GM18498 (cell line): ENCODE data around the gene PCNX4.

ENCODE experiments used
- ATAC-seq: cut with Tn5 transposase; IDR thresholded peaks from one replicate; pipeline ENCODE4 v1.9.1; 2021; ENCODE audit warnings: mild to moderate bottlenecking, moderate library complexity; ENCODE audit not compliant: unreplicated experiment

The PCNX4 gene

GRCh38 chr14:60101786-60102185 lies 10.1 kb downstream of the PCNX4 start:
- no peak for ATAC-seq

GRCh38 chr14:60102389-60102788 lies 10.7 kb downstream of the PCNX4 start:
- no peak for ATAC-seq

- no peak for ATAC-seq
Measured at GRCh38 chr14:60106339-60106738, 14.6 kb downstream of the PCNX4 start.

- no peak for ATAC-seq
Measured at GRCh38 chr14:60107477-60107876, 15.8 kb downstream of the PCNX4 start.

GRCh38 chr14:60111732-60112131 lies 20.0 kb downstream of the PCNX4 start:
- ATAC-seq, result no peak

GRCh38 chr14:60114881-60115280 lies 23.2 kb downstream of the PCNX4 start:
- ATAC-seq, result no peak

- ATAC-seq, result no peak
Measured at GRCh38 chr14:60116181-60116580, 24.5 kb downstream of the PCNX4 start.

GRCh38 chr14:60125918-60126317 lies 34.2 kb downstream of the PCNX4 start:
- ATAC-seq, result no peak

- no peak for ATAC-seq
Measured at GRCh38 chr14:60133487-60133886, 41.8 kb downstream of the PCNX4 start.

GRCh38 chr14:60134702-60135101 lies 43.0 kb downstream of the PCNX4 start:
- ATAC-seq, result no peak

GRCh38 chr14:60151715-60152114 lies 60.0 kb downstream of the PCNX4 start:
- peak; percentile 98 for ATAC-seq

GRCh38 chr14:60153991-60154390 lies 62.3 kb downstream of the PCNX4 start:
- ATAC-seq, result no peak

GRCh38 chr14:60154671-60155070 lies 62.9 kb downstream of the PCNX4 start:
- ATAC-seq, result no peak

- ATAC-seq, result no peak
Measured at GRCh38 chr14:60160422-60160821, 68.7 kb downstream of the PCNX4 start.

- ATAC-seq, result no peak
Measured at GRCh38 chr14:60161196-60162107, 69.7 kb downstream of the PCNX4 start.

- no peak for ATAC-seq
Measured at GRCh38 chr14:60163693-60164092, 72.0 kb downstream of the PCNX4 start.

GRCh38 chr14:60164404-60164711 lies 72.6 kb downstream of the PCNX4 start:
- peak; percentile 9 for ATAC-seq

GRCh38 chr14:60164712-60165546 lies 73.2 kb downstream of the PCNX4 start, which contains the start of gene DHRS7:
DHRS7 (minus strand) TSS chr14:60165398; CDS start chr14:60165309, 89 bp downstream.
- ATAC-seq, result peak; percentile 91

- ATAC-seq, result peak; percentile 19
Measured at GRCh38 chr14:60165547-60165876, 73.8 kb downstream of the PCNX4 start.

GRCh38 chr14:60166142-60166541 lies 74.4 kb downstream of the PCNX4 start:
- no peak for ATAC-seq

GRCh38 chr14:60169722-60170121 lies 78.0 kb downstream of the PCNX4 start:
- no peak for ATAC-seq

GRCh38 chr14:60170948-60171347 lies 79.2 kb downstream of the PCNX4 start:
- no peak for ATAC-seq
